Inferior parietal cortex (tissue), 1 donor: ENCODE measurements around the gene SPATA7.

Experiments used
- DNase-seq: peaks from one replicate; pipeline ENCODE4 v3.0.0-alpha.2; 2016; ENCODE audit errors: extremely low spot score

SPATA7 gene

GRCh38 chr14:88481794-88482193 lies 96.3 kb downstream of the SPATA7 start:
- DNase-seq: no peak

GRCh38 chr14:88482524-88482923 lies 97.1 kb downstream of the SPATA7 start:
- no peak for DNase-seq
